ENCODE measurements around the gene SGTA.
"Not testable (repeated sequence)": the region's sequence is repeated elsewhere in the genome, so short reads cannot be mapped to it uniquely, and the experiment has no call there.

Gene SGTA

GRCh38 chr19:2716722-2717637 lies 66.1 kb downstream of the SGTA start:
- no peak overlapping the region for H3K27ac Mint-ChIP-seq

GRCh38 chr19:2716275-2716650 lies 66.8 kb downstream of the SGTA start:
- no peak overlapping the region for H3K27ac Mint-ChIP-seq
- H3K36me3 Mint-ChIP-seq (ENCODE audit: low read depth), result no peaks in the 10 kb centered on the region
- peaks cover 11% of the 10 kb centered on the region for H3K27me3 Mint-ChIP-seq (ENCODE audit: low read depth)
- H3K9me3 Mint-ChIP-seq, result peaks cover 11% of the 10 kb centered on the region
- H3K4me1 Mint-ChIP-seq (ENCODE audit: low read depth), result no peaks in the 10 kb centered on the region
- H3K4me3 Mint-ChIP-seq, result no peak overlapping the region

More at GRCh38 chr19:2716722-2717637, 66.1 kb downstream of the SGTA start:
- H3K27me3 Mint-ChIP-seq (ENCODE audit: low read depth), result peaks cover 14% of the 10 kb centered on the region
- H3K4me1 Mint-ChIP-seq (ENCODE audit: low read depth), result no peaks in the 10 kb centered on the region
- H3K4me3 Mint-ChIP-seq, result no peak overlapping the region
- H3K9me3 Mint-ChIP-seq, result peaks cover 11% of the 10 kb centered on the region
- no peaks in the 10 kb centered on the region for H3K36me3 Mint-ChIP-seq (ENCODE audit: low read depth)

DNA sequence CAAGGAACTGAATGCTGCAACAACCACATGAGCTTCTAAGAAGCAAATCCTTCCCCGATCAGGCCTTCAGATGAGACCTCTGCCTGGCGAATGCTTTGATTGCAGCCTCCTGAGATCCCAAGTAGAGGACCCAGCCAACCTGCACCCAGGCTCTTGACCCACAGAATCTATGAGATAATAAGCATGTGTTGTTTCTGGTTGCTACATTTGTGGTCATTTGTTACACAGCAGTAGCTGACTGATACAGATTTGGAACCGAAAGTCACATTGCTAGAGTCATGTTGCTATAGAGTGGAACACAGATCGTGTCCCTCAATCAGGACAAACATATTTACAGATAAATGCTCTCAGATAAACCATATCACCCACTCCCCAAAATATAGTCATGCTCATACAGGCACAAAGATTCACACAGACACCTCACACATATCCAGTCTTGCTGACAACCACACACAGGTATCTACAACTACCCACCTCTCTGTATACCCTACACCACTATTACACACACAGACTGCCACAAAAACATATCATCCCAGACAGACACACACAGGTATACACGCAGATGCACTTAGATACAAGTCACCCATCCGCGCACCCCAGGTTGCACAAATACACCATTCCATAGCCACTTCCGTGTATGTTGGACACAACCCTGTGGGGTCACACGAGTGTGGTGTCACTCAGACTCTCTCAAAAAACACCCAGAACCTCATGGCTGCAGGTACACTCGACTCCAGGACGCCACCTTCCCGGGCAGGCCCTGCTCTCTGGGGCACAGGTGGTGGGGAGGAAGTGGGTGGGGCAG lies 67.4 kb downstream of the SGTA start:
- Mint-ChIP-seq H3K4me3 (no peak overlapping the region), H3K27me3 (ENCODE audit: low read depth) (peaks cover 11% of the 10 kb centered on the region), H3K9me3 (peaks cover 11% of the 10 kb centered on the region), H3K36me3 (ENCODE audit: low read depth) (no peaks in the 10 kb centered on the region), H3K4me1 (ENCODE audit: low read depth) (no peaks in the 10 kb centered on the region), H3K27ac (no peak overlapping the region)

DNA sequence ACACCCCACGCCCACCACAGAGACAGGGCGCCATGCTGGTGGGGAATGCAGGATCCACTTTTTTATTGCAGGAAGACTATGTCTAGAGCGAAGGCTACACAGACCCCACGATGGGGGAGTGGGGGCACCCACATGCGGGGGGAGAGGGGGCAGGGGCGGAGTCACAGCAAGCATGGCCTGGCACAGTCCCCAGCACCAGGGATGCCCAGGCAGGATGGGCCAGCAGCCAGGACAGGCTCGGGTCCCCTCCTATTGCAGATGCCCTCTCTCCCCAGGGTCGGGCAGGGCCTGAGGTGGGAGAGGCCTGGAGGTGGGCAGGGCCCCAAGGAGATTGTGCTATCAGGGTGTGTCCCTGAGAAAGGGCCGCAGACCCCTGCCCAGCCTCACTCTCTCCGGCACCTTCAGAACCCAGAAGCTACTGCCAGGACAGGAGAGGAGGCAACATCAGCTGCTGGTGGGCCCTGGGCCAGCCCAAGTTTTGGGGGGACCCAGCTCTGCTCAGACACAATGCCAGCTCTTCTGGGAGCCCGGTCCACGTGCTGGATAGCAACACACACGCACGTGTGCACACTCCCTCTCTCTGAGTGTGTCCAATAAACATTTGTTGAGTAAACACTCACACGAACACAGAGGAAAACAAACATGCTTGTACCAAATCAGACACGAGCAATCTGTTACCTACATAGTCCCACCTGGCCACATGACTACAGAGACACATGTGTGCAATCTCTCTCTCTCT lies 68.4 kb downstream of the SGTA start:
- Mint-ChIP-seq H3K27ac (no peak overlapping the region), H3K4me3 (no peak overlapping the region), H3K36me3 (ENCODE audit: low read depth) (no peaks in the 10 kb centered on the region), H3K9me3 (peaks cover 11% of the 10 kb centered on the region), H3K27me3 (ENCODE audit: low read depth) (peaks cover 6% of the 10 kb centered on the region), H3K4me1 (ENCODE audit: low read depth) (no peaks in the 10 kb centered on the region)

DNA sequence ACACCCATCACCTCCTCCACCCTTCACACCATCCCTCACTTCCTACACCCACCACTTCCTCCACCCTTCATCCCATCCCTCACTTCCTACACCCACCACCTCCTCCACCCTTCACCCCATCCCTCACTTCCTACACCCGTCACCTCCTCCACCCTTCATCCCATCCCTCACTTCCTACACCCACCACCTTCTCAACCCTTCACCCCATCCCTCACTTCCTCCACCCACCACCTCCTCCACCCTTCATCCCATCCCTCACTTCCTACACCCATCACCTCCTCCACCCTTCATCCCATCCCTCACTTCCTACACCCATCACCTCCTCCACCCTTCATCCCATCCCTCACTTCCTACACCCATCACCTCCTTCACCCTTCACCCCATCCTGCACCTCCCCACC lies 69.0 kb downstream of the SGTA start:
- H3K4me1 Mint-ChIP-seq (ENCODE audit: low read depth); H3K36me3 Mint-ChIP-seq (ENCODE audit: low read depth); H3K27me3 Mint-ChIP-seq (ENCODE audit: low read depth); H3K27ac Mint-ChIP-seq; H3K4me3 Mint-ChIP-seq: not testable (repeated sequence)
- H3K9me3 Mint-ChIP-seq, result peaks cover 11% of the 10 kb centered on the region

DNA sequence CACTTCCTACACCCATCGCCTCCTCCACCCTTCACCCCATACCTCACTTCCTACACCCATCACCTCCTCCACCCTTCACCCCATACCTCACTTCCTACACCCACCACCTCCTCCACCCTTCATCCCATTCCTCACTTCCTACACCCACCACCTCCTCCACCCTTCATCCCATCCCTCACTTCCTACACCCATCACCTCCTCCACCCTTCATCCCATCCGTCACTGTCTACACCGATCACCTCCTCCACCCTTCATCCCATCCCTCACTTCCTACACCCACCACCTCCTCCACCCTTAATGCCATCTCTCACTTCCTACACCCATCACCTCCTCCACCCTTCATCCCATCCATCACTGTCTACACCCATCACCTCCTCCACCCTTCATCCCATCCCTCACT lies 69.9 kb downstream of the SGTA start:
- not testable (repeated sequence) for H3K4me1 Mint-ChIP-seq (ENCODE audit: low read depth); H3K27me3 Mint-ChIP-seq (ENCODE audit: low read depth); H3K27ac Mint-ChIP-seq; H3K4me3 Mint-ChIP-seq; H3K36me3 Mint-ChIP-seq (ENCODE audit: low read depth)
- peaks cover 11% of the 10 kb centered on the region for H3K9me3 Mint-ChIP-seq

GRCh38 chr19:2711875-2712205 lies 71.2 kb downstream of the SGTA start:
- no peak overlapping the region for H3K27ac Mint-ChIP-seq

GRCh38 chr19:2711172-2711874 lies 71.8 kb downstream of the SGTA start:
- Mint-ChIP-seq H3K9me3 (peaks cover 11% of the 10 kb centered on the region), H3K27me3 (ENCODE audit: low read depth) (peaks cover 3% of the 10 kb centered on the region), H3K4me1 (ENCODE audit: low read depth) (no peaks in the 10 kb centered on the region), H3K36me3 (ENCODE audit: low read depth) (no peaks in the 10 kb centered on the region), H3K27ac (no peak overlapping the region), H3K4me3 (no peak overlapping the region)

More at GRCh38 chr19:2711875-2712205, 71.2 kb downstream of the SGTA start:
- no peaks in the 10 kb centered on the region for H3K36me3 Mint-ChIP-seq (ENCODE audit: low read depth)
- H3K27me3 Mint-ChIP-seq (ENCODE audit: low read depth), result peaks cover 3% of the 10 kb centered on the region
- H3K4me1 Mint-ChIP-seq (ENCODE audit: low read depth), result no peaks in the 10 kb centered on the region
- peaks cover 11% of the 10 kb centered on the region for H3K9me3 Mint-ChIP-seq
- no peak overlapping the region for H3K4me3 Mint-ChIP-seq

- no peaks in the 10 kb centered on the region for H3K9me3 Mint-ChIP-seq
- H3K4me3 Mint-ChIP-seq, result no peak overlapping the region
- no peaks in the 10 kb centered on the region for H3K36me3 Mint-ChIP-seq (ENCODE audit: low read depth)
- H3K27ac Mint-ChIP-seq, result no peak overlapping the region
- H3K4me1 Mint-ChIP-seq (ENCODE audit: low read depth), result peaks cover 2% of the 10 kb centered on the region
- H3K27me3 Mint-ChIP-seq (ENCODE audit: low read depth), result peaks cover 8% of the 10 kb centered on the region
Measured at GRCh38 chr19:2706251-2706650, 76.8 kb downstream of the SGTA start.

Measured in T-helper 1 cell treated with Interleukin-12 subunit alpha and Interleukin-12 subunit beta and Interleukin-4 antibody, amounts not matched to agents 30 μg/mL and 1 μg/mL, for 36 hours (primary cell).